DND-41 (cell line): Measurements from ENCODE around the gene LINGO3.

ENCODE experiments used
- CTCF ChIP-seq: IDR thresholded peaks from 2 replicates; pipeline ENCODE4 v1.5.1; 2012; ENCODE audit warnings: borderline replicate concordance, low read length, moderate library complexity, mild to moderate bottlenecking; ENCODE audit not compliant: poor library complexity, severe bottlenecking; ENCODE audit errors: extremely low read depth
- EZH2 ChIP-seq: IDR thresholded peaks from 3 replicates; pipeline ENCODE4 v1.6.1; 2012; ENCODE audit warnings: borderline replicate concordance, low read depth, mild to moderate bottlenecking, moderate library complexity, low read length, inconsistent platforms; ENCODE audit not compliant: severe bottlenecking

- TF ChIP-seq CTCF, result no peak
- no peak for TF ChIP-seq EZH2
Measured at GRCh38 chr19:2339644-2340310, 31.8 kb upstream of the LINGO3 start.
